Mesothelial cell of epicardium (in vitro differentiated cells): ENCODE data around the gene RAD51B. TPM values are rescaled to one million over a fixed set of nuclear protein-coding genes. Genes with fewer than 3 reads are reported as not detected.

Experiments used
- DNase-seq, 2 experiments: peaks; one replicate each; pipeline ENCODE4 v3.0.0; 2021; ENCODE audit warnings: low spot score in 2 of 2; ENCODE audit not compliant: unreplicated experiment in 2 of 2
- H3K27ac Mint-ChIP-seq: 2 replicates; pipeline ENCODE4 v1.8.0; 2021; ENCODE audit warnings: mixed read lengths
- H3K27me3 Mint-ChIP-seq: 2 replicates; pipeline ENCODE4 v1.8.0; 2021; ENCODE audit warnings: low read depth, mixed read lengths
- H3K36me3 Mint-ChIP-seq: 2 replicates; pipeline ENCODE4 v1.8.0; 2021; ENCODE audit warnings: mixed read lengths
- H3K4me1 Mint-ChIP-seq: 2 replicates; pipeline ENCODE4 v1.8.0; 2021; ENCODE audit warnings: mixed read lengths
- H3K4me3 Mint-ChIP-seq: 2 replicates; pipeline ENCODE4 v1.8.0; 2021; ENCODE audit warnings: mild to moderate bottlenecking, moderate library complexity, mixed read lengths
- H3K9me3 Mint-ChIP-seq: 2 replicates; pipeline ENCODE4 v1.8.0; 2021; ENCODE audit warnings: mixed read lengths
- total RNA-seq: library from RNA; stranded (reverse); gene quantifications from 3 replicates; pipeline ENCODE4 v1.2.1, GENCODE V29; 2021
- TF ChIP-seq, protein P1 (sequence below): fragments of 200-600 bp; sonication (generic); IDR thresholded peaks from one replicate; pipeline ENCODE4 v1.5.0; 2021; ENCODE audit warnings: antibody characterized with exemption; ENCODE audit not compliant: unreplicated experiment

RAD51B gene
- total RNA-seq, 1 donor from 2014 or later: 34.7 TPM

DNA sequence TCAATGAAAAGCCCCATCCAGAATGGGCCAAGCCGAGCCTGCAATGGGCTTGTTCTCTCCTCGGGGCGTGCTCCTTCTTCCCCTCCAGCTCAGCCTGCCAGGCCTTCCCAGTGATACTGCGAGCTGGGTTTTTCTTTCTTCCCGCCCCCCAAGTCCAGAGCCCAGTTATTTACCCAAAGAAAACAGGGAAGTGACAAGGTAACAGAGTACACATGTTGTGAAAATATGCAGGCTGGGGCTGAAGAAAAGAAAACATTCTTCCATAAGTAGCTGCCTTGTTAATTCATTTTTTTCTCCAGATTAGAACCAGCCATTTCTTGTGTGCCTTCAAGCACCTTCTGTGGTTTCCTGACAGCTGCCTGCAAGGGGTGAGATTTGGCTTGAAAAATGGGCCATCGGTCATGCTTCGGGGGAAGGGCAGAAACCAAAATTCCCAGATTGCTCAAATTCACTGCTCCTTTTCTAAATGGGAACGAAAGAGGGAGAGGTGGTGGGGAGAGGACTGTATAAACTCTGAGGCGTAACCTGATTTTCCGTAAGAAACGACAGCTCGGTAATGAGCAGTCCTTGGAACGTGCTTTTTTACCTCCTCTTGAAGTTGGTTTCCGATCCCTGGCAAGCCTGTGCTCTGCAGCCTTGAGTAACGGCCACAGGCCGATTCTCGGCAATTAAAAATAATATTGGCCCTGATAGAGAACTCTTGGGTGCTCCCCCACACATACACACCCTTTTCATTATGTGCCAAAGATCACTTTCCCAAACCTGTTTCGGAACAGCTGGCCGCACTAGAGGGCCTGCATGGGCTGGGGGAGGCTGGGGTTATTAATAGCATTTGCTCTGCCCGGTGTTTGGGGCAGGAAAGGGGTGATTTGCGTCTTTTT lies 743.9 kb downstream of the RAD51B start:
- H3K36me3 Mint-ChIP-seq: peaks cover 4% of the 10 kb centered on the region
- no peaks in the 10 kb centered on the region for H3K9me3 Mint-ChIP-seq
- peaks cover 59% of the 10 kb centered on the region for H3K4me1 Mint-ChIP-seq
- TF ChIP-seq, protein P1, sequence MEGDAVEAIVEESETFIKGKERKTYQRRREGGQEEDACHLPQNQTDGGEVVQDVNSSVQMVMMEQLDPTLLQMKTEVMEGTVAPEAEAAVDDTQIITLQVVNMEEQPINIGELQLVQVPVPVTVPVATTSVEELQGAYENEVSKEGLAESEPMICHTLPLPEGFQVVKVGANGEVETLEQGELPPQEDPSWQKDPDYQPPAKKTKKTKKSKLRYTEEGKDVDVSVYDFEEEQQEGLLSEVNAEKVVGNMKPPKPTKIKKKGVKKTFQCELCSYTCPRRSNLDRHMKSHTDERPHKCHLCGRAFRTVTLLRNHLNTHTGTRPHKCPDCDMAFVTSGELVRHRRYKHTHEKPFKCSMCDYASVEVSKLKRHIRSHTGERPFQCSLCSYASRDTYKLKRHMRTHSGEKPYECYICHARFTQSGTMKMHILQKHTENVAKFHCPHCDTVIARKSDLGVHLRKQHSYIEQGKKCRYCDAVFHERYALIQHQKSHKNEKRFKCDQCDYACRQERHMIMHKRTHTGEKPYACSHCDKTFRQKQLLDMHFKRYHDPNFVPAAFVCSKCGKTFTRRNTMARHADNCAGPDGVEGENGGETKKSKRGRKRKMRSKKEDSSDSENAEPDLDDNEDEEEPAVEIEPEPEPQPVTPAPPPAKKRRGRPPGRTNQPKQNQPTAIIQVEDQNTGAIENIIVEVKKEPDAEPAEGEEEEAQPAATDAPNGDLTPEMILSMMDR: no peak
- no peak for DNase-seq
- H3K4me3 Mint-ChIP-seq: no peak overlapping the region
- H3K27me3 Mint-ChIP-seq: no peaks in the 10 kb centered on the region
- H3K27ac Mint-ChIP-seq: peak overlapping the region; percentile 97

DNA sequence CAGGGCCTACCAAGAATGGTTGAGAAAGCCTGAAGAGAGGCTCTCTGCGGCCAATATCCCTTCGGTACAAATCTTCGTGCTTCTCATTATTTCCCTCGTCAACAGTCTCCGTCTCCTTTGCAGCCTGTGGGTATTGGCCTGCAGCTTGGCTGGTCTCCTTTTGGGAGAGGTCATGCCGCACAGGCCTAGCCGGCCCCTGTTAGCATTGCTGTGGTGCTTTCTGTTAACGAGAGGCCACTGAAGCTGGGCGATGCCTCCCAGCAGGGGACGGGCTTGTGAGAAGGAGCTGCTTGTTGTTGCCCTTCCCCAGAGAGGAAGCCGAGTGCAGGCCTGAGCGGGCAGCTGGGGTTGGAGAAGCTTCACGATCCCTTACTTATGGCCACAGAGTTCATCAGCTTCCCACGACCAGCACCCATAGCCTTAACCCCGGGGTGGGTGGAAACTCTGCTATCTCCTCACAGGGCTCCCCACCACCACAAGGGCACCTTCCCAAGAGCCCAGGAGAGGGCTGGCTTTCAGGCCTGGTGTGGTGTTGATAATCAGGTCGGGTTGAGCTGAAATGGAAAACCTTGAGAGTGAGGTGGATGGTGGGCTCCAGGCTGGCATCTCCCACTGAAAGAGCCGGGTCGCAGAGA lies 744.7 kb downstream of the RAD51B start:
- no peaks in the 10 kb centered on the region for H3K9me3 Mint-ChIP-seq
- no peaks in the 10 kb centered on the region for H3K27me3 Mint-ChIP-seq
- peak overlapping the region; percentile 97 for H3K27ac Mint-ChIP-seq
- no peak overlapping the region for H3K4me3 Mint-ChIP-seq
- peaks cover 2% of the 10 kb centered on the region for H3K36me3 Mint-ChIP-seq
- H3K4me1 Mint-ChIP-seq: peaks cover 61% of the 10 kb centered on the region
- TF ChIP-seq, protein P1: no peak
- DNase-seq: no peak

DNA sequence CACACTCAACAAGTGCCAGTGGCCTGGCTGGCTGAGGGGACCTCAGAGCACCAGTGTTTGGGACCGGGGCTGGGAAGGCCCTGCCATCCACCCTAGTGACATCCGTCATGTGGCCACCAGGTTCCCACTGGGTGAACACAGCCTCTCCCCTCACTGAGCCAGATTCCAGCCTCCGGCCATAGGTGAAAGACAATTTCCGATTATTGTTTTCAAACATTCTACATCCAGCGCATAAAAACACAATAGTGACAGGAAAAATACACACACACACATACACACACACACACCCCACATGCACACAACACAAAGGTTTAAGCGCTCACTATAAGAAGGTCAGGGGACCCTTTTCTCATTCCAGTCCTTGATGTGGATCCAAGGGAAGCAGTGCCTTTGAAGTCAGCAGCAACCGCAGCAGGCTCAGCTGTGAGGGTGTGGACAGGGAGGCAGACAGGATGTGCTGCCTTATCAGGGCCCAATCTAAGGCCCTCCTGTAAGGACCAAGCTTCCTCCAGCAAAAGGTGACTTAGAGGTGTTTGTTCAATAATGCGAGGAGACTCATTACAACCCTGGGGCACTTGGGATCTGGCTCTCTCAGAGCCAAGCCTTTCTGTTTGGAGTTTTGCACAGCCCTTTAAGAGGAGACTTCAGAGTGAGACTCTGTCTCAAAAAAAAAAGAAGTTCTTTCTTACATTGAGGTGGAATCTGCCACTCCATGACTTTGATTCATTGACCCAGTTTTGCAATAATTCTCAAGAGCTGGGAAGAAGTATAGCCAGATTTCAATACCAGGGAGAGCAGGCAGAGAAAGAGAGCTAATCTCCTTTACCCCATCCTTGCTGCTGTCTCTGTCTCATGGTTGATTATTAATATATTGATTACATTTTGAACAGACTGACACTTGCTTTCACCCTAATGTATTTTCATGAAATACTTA lies 745.5 kb downstream of the RAD51B start:
- no peak for DNase-seq
- Mint-ChIP-seq H3K4me1 (peaks cover 69% of the 10 kb centered on the region), H3K9me3 (no peaks in the 10 kb centered on the region), H3K4me3 (peak overlapping the region; percentile 23), H3K27me3 (no peaks in the 10 kb centered on the region), H3K27ac (peak overlapping the region; percentile 97), H3K36me3 (peaks cover 2% of the 10 kb centered on the region)
- TF ChIP-seq, protein P1: no peak

DNA sequence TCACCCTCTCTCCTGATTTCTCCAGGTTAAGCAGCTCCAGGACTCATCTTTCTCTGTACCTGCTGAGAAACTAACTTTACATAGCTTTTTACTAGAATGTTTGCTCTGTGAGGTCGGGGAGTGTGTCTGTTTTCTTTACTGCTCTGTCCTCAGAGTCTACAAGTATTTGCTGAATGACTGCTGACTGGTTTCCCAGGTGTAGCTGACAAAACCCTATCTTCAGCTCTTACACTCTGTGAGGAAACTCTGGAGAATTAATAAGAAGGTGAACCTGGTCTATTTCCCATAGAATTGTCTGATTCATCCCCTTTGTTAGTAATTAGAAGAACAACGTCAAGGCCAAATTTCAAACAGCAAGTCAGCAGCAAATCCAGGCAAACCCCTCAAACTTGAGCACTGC lies 746.5 kb downstream of the RAD51B start:
- peaks cover 70% of the 10 kb centered on the region for H3K4me1 Mint-ChIP-seq
- no peak for DNase-seq
- peak overlapping the region; percentile 97 for H3K27ac Mint-ChIP-seq
- H3K36me3 Mint-ChIP-seq: no peaks in the 10 kb centered on the region
- no peak overlapping the region for H3K4me3 Mint-ChIP-seq
- H3K27me3 Mint-ChIP-seq: no peaks in the 10 kb centered on the region
- no peaks in the 10 kb centered on the region for H3K9me3 Mint-ChIP-seq
- TF ChIP-seq, protein P1: no peak
